GM18517 (cell line): ENCODE results near the gene OR1K1.
"Not testable (repeated sequence)": the region's sequence is repeated elsewhere in the genome, so short reads cannot be mapped to it uniquely, and the experiment has no call there.

Experiments used
- ATAC-seq: cut with Tn5 transposase; IDR thresholded peaks from one replicate; pipeline ENCODE4 v1.9.1; 2021; ENCODE audit warnings: mild to moderate bottlenecking, moderate library complexity; ENCODE audit not compliant: unreplicated experiment

The OR1K1 gene, protein sequence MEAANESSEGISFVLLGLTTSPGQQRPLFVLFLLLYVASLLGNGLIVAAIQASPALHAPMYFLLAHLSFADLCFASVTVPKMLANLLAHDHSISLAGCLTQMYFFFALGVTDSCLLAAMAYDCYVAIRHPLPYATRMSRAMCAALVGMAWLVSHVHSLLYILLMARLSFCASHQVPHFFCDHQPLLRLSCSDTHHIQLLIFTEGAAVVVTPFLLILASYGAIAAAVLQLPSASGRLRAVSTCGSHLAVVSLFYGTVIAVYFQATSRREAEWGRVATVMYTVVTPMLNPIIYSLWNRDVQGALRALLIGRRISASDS

DNA sequence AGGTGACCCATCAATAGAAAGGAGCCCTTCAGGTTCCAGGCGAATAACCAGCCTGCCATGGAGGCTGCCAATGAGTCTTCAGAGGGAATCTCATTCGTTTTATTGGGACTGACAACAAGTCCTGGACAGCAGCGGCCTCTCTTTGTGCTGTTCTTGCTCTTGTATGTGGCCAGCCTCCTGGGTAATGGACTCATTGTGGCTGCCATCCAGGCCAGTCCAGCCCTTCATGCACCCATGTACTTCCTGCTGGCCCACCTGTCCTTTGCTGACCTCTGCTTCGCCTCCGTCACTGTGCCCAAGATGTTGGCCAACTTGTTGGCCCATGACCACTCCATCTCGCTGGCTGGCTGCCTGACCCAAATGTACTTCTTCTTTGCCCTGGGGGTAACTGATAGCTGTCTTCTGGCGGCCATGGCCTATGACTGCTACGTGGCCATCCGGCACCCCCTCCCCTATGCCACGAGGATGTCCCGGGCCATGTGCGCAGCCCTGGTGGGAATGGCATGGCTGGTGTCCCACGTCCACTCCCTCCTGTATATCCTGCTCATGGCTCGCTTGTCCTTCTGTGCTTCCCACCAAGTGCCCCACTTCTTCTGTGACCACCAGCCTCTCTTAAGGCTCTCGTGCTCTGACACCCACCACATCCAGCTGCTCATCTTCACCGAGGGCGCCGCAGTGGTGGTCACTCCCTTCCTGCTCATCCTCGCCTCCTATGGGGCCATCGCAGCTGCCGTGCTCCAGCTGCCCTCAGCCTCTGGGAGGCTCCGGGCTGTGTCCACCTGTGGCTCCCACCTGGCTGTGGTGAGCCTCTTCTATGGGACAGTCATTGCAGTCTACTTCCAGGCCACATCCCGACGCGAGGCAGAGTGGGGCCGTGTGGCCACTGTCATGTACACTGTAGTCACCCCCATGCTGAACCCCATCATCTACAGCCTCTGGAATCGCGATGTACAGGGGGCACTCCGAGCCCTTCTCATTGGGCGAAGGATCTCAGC is at the start of gene OR1K1:
TSS of gene OR1K1 (plus strand) at position 58 of the 995 bp plus-strand sequence. CDS start at position 58, 0 bp downstream.
- ATAC-seq = no peak

DNA sequence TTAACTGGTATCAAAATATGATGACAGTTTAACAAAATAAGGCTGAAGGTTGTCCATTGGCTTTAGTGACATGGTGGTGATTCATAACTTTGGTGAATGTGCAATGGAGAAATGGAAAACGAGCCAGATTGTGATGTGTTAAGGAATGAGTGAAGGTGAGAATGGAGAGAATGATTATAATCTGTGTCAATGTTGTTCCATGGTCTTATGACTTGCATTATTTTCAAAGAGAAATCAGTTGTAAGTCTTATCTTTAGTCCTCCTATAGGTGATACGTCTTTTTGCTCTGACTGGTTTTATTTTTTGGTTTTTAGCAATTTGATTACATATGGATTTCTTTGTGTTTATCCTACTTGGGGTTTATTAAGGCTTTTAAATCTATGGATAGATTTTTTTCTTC is 45.1 kb upstream of the OR1K1 start:
- ATAC-seq = no peak

DNA sequence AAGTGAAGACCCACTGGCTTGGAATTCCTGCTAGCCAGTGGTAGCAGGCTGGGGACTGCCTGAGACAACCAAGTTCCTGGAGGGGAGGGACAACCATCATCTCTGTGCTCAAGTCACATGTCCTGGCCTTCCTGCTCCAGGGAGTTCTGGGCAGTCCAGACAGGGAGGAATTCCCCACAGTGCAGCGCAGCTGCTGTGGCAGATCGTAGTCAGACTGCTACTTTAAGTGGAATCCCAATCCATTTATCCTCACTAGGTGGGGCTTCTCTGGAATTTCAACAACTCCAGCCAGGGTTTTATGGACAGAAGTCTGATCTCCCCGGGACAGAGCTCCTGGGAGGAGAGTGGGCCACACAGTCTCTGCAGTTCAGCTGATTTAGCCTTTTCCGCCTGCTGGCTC is 32.1 kb upstream of the OR1K1 start:
- no peak for ATAC-seq

DNA sequence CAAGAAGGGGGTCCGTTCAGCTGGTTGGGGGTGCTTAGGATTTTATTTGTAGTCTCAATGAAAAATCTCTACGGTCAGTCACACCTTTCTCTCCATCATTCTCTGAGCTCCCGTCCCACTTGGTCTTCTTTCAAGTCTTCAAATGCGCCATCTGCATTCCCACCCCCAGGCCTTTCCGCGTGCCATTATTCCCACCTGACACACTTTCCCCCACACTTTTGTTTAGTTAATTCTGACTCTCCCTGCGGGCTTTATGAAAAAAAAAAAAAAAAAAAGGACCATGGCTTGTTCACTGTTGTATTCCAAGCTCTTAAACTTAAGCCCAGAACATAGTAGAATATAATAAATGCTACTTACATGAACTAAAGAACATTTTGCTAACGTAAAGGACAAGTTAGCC is 22.9 kb upstream of the OR1K1 start:
- ATAC-seq = no peak

DNA sequence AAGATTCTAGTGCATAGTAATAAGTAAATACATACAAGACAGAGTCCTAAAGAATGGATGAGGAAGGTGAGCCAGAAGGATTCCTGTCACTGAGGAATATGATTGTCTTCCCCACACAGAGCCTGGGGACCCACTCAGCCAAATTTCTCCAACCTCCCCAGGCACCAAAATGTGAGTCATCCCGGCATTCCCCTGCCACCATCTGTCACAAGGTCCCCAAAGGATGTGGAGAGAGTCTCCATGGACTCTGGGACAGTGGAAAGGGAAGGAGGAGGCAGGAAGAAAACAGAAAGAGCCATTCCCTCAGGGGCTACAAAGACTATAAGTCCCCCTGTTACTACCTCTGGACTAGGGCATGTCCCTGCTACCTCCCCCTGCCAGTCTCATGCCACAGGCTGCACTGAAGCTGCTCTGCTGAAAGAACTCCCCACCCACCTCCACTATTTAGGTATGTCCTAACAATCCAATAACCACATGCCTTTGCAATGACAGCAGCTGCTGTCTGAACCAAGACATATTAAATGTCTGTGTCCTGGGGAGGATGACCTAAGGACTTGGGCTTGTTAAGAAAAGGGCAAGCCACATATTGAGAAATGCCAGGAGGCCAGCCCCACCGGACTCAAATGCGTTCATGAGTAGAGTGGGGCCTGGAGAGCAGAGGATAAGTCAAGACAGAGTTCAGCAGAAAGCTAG is 21.8 kb upstream of the OR1K1 start:
- no peak for ATAC-seq

DNA sequence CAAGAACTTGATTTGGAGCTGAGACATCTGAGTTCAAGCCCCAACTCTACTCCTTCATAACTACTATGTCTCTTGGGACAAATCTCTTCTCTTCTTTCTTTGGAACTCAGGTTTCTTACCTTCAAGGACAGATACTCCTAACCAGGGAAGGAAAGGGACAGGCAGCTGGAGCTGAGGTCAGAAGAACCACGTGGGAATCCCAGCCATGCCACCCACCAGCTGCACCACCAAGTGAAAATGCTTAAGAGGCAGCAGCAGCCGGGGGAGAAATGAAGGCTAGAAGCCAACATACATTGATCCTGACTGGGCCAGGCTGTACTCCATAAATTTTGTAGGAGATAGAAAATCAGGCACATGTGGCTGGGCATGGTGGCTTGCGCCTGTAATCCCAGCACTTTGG is 20.7 kb upstream of the OR1K1 start:
- no peak for ATAC-seq

DNA sequence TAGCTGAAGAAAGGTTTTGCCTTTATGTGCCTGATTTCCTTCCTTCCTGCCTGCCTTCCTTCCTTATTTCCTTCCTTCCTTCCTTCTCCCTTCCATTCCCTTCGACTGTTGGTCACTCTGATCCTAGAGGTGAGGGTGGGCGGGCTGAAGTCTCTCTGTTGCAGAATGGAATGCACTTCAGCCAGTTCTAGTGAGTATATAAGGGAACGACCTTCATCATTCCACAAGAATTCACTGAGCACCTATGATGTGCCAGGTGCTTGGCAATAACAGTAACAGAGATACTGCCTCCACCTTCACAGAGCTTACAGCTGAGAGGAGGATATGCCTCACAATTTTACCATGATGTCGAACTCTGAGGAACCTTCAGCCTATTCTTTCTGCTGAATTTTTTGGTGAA is 19.9 kb upstream of the OR1K1 start:
- ATAC-seq = no peak

DNA sequence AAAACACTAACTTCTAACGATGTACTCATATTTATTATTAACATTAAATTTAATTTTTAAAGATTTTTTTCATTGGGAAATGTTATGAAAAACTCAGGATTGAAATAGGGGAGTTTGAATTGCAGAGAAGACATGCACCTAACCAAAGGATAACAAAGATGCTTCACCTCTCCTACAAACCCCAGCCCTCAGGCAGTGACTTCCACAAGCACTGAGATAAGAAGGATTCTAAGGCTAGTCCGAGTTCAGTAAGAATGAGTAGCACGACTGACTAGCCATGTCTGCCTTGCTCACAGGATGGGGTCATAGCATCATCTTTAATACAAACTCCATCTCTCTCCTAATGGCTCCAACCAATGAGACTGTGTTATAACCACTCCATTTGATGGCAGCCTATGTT is 18.3 kb upstream of the OR1K1 start:
- ATAC-seq = no peak

DNA sequence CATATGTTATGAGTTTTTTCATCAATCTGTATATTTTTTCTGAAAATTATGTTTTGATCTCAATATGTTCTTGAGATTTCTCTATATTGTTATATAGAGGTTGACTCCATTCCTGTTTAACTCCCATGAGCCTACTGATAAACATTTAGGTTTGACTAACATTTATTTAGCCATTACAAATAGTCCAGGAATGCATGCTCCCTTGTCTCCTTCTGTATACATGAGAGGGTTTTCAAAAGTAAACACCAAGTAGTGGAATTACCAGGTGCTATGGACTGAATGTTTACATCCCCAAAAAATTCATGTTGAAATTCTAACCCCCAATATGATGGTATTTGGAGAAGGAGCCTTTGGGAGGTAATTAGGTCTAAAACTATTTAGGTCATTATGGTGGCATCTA is 14.7 kb upstream of the OR1K1 start:
- no peak for ATAC-seq

DNA sequence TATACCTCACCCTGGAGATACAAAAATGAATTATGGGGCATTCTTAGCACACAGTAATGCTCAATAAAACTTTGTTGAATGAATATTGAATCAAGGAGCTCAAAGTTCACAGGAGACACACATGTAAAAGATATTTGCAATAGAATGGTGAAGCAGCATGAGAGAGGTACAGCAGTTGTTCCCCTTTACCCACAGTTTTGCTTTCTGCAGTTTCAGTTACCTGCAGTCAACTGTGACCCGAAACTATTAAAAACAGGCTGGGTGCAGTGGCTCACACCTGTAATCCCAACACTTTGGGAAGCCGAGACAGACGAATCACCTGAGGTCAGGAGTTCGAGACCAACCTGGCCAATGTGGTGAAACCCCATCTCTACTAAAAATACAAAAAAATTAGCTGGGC is 13.6 kb upstream of the OR1K1 start:
- ATAC-seq = no peak

DNA sequence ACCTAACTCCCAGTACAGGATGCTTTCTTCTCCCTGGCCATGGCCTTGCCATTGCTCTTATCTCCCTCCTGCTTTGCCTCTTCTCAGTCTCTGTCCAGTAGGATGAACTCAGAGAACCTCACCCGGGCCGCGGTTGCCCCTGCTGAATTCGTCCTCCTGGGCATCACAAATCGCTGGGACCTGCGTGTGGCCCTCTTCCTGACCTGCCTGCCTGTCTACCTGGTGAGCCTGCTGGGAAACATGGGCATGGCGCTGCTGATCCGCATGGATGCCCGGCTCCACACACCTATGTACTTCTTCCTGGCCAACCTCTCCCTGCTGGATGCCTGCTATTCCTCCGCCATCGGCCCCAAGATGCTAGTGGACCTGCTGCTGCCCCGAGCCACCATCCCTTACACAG is 11.1 kb upstream of the OR1K1 start, which contains the start of gene OR5C1:
TSS of gene OR5C1 (plus strand) at position 103 of the 400 bp plus-strand sequence. CDS start at position 103, 0 bp downstream.
- ATAC-seq = no peak

DNA sequence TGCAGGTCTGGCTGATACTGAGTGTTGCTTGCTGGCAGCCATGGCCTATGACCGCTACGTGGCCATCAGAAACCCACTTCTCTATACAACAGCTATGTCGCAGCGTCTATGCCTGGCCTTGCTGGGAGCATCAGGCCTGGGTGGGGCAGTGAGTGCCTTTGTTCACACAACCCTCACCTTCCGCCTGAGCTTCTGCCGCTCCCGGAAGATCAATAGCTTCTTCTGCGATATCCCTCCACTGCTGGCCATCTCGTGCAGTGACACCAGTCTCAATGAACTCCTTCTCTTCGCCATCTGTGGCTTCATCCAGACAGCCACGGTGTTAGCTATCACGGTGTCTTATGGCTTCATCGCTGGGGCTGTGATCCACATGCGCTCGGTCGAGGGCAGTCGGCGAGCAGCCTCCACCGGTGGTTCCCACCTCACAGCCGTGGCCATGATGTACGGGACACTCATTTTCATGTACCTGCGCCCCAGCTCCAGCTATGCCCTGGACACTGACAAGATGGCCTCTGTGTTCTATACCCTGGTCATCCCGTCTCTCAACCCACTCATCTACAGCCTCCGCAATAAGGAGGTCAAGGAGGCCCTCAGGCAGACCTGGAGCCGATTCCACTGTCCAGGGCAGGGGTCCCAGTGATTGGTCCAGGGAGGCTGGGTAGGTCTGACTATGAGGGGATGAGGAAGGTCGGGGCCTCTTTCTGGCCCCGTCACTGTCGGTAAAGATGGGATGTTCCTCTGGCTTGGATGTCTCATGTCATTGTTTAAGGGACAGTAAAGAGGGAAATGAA is 10.5 kb upstream of the OR1K1 start:
- ATAC-seq = no peak

DNA sequence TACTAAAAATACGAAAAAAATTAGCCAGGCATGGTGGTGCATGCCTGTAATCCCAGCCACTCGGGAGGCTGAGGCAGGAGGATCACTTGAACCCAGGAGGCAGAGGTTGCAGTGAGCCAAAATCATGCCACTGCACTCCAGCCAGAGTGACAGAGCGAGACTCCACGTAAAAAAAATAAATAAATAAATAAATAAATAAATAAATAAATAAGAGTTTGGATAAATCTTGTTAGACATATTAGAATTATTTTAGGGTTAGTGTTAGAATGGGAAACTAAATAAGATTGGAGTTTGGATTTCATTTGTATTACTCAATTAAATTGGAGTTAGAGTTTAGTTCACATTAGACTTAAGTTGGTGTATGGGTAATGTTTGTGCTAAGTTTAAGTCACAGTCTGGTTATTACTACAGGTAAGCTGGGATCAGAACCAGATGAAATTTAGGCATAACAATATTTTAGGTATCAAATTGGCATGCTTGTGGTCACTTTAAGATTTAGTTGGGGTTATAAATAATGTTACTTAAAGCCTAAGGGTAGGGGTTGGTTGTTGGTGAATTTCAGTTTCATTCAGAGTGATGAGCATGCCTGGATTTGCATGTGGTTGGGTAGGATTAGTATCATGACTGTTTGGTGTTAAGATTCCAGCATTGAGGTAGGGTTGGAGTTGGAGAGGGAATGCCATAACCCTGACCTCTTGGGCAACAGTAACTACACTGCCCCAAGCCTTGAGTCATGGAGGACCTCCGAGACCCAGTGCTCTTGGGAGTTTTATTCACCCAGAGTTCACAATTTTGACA is 7.9 kb upstream of the OR1K1 start:
- ATAC-seq = no peak

DNA sequence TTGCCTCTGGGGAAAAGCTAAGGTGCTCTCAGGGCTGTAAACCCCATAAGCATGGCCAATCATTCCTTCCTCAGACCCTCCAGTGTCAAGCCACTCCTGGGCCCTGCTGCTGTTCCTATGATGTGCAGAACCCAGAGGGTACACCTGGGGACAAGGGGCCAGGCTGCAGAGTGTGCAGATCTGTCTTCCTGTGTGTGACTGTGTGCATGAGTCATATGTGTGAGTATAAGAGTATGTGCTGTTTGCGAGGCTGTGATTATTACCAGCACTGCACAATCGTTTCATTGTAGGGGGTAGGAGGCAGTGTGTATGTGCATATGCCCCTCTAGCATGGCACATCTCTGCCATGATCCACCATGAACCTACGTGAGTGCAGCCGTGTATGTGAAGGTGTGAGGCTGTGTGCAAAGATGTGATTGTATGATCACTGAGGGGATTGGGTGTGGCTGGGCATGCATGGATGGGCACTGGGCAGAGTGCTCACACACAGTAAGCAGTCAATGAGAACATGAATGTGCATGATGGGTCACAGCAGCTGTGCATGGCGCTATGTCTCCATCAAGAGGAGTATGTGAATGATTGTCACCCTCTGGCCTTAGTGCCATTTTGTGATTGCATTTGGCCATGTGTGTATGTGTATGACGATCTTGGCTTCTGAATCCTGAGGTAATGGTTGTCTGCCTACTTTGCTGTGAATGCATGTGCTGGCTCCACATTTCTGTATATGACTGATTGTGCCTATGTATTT is 2.4 kb upstream of the OR1K1 start:
- no peak for ATAC-seq

DNA sequence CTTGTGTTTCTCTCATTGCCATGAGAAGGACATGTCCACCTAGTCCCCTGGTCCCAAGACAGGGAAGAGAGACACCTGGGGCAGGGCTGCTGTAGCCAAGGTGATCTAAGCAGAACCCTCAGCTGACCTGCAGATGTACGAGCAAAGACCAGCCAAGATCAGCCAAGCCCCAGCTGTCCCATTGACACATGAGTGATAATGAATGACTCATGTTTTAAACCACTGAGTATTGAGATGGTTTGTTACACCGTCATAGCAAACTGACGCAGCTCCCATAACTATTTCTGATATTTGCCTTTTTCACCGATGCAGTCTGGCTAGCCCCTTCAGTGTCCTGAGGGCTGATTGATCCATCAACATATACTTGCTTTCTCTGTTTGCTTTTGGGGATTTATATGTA is 6.7 kb downstream of the OR1K1 start:
- no peak for ATAC-seq

DNA sequence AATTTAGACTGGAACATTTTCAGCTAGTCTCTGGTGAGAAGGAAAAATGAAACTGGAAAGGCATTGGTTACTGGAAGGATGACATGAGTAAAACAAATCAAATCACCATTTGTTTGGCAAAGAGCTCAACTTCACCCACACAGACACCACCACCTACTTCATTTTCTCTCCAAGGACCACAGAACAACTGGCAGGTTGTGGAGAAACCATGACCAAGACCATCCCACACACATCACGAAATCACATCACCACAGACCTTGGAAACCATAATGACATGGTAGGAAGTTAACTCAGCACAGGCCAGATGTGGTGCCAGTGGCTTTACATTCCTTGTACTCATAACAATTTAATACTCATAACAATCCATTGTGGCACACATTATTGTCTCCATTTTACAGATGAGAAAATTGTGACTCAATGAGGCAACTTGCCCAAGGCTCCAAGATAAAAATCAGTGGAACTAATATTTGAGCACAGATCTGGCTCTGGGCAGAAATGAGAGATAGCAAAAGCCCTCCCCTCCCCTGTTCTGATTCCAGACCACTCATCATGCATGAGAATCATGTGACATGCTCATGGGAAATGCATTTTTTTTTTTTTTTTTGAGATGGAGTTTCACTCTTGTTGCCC is 7.5 kb downstream of the OR1K1 start:
- ATAC-seq = no peak

DNA sequence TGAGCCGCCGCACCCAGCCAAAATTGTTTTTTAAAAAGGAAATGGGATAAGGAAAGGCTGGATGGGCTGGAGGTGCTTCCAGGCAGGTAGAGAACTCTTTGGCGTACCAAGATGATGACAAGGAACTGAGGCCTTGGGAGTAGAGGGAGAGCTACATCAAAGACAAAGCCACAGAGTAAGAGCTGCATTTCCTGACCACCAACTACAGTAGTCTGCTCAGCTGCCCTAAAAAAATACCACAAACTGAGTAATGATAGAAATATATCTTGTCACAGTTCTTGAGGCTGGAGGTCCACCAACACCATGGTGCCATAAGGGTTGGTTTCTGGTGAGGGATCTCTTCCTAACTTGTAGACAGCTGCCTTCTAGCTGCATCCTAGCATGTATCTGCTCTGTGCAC is 8.2 kb downstream of the OR1K1 start:
- ATAC-seq = no peak

DNA sequence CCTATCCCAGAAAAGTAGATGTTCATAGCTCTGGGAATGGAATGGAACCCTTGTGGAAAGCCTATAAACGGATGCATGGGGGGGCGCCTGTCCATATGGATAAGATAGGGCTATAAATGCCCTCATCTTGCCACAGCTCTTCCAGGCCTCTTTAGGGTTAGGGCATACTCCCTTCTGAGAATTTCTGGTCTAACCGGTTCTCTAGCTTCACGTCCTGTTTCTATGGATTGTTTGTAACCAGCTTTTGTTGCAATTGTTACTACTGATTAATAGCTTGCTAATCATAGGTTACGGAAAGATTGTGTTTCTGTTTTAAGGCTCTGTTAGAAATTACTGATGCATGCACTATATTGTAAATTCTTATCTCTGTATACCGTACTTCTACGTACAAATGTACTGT is 9.3 kb downstream of the OR1K1 start:
- not testable (repeated sequence) for ATAC-seq
